T-helper 1 cell treated with Interleukin-12 subunit alpha and Interleukin-12 subunit beta and Interleukin-4 antibody, amounts not matched to agents 30 μg/mL and 1 μg/mL, for 36 hours (primary cell): ENCODE measurements around the gene ZNF598.
"Not testable (repeated sequence)": the region's sequence is repeated elsewhere in the genome, so short reads cannot be mapped to it uniquely, and the experiment has no call there.

Experiments
- H3K27ac Mint-ChIP-seq: one replicate; pipeline ENCODE4 v1.8.0; 2021; ENCODE audit warnings: mild to moderate bottlenecking, mixed read lengths
- H3K27me3 Mint-ChIP-seq: one replicate; pipeline ENCODE4 v1.8.0; 2021; ENCODE audit warnings: low read depth, mixed read lengths
- H3K36me3 Mint-ChIP-seq: one replicate; pipeline ENCODE4 v1.8.0; 2021; ENCODE audit warnings: low read depth, mixed read lengths
- H3K4me1 Mint-ChIP-seq: one replicate; pipeline ENCODE4 v1.8.0; 2021; ENCODE audit warnings: low read depth, mixed read lengths
- H3K4me3 Mint-ChIP-seq: one replicate; pipeline ENCODE4 v1.8.0; 2021; ENCODE audit warnings: mild to moderate bottlenecking, moderate library complexity, mixed read lengths
- H3K9me3 Mint-ChIP-seq: one replicate; pipeline ENCODE4 v1.8.0; 2021; ENCODE audit warnings: mixed read lengths

The ZNF598 gene

GRCh38 chr16:2035431-2036199 lies 26.0 kb upstream of the ZNF598 start:
- H3K4me3 Mint-ChIP-seq = no peak overlapping the region
- H3K36me3 Mint-ChIP-seq = no peaks in the 10 kb centered on the region
- H3K27me3 Mint-ChIP-seq = peaks cover 5% of the 10 kb centered on the region
- no peaks in the 10 kb centered on the region for H3K4me1 Mint-ChIP-seq
- no peaks in the 10 kb centered on the region for H3K9me3 Mint-ChIP-seq
- no peak overlapping the region for H3K27ac Mint-ChIP-seq

- Mint-ChIP-seq H3K36me3 (no peaks in the 10 kb centered on the region), H3K4me3 (no peak overlapping the region), H3K4me1 (no peaks in the 10 kb centered on the region), H3K9me3 (no peaks in the 10 kb centered on the region), H3K27me3 (peaks cover 5% of the 10 kb centered on the region), H3K27ac (no peak overlapping the region)
These were observed 25.2 kb upstream of the ZNF598 start for GRCh38 chr16:2034696-2035430.

- not testable (repeated sequence) for H3K9me3 Mint-ChIP-seq
These were observed 24.5 kb upstream of the ZNF598 start for GRCh38 chr16:2033909-2034695.

GRCh38 chr16:2033057-2033908 lies 23.7 kb upstream of the ZNF598 start:
- Mint-ChIP-seq H3K27me3 (peaks cover 9% of the 10 kb centered on the region), H3K36me3 (no peaks in the 10 kb centered on the region), H3K9me3 (no peaks in the 10 kb centered on the region), H3K27ac (no peak overlapping the region), H3K4me3 (no peak overlapping the region), H3K4me1 (no peaks in the 10 kb centered on the region)

More at GRCh38 chr16:2033909-2034695, 24.5 kb upstream of the ZNF598 start:
- not testable (repeated sequence) for H3K4me3 Mint-ChIP-seq, H3K36me3 Mint-ChIP-seq, H3K4me1 Mint-ChIP-seq, H3K27ac Mint-ChIP-seq, H3K27me3 Mint-ChIP-seq

GRCh38 chr16:2032285-2033056 lies 22.9 kb upstream of the ZNF598 start:
- Mint-ChIP-seq H3K27me3 (peaks cover 17% of the 10 kb centered on the region), H3K27ac (no peak overlapping the region), H3K4me1 (no peaks in the 10 kb centered on the region), H3K36me3 (no peaks in the 10 kb centered on the region), H3K4me3 (no peak overlapping the region), H3K9me3 (no peaks in the 10 kb centered on the region)

- Mint-ChIP-seq H3K4me3 (no peak overlapping the region), H3K9me3 (no peaks in the 10 kb centered on the region), H3K4me1 (no peaks in the 10 kb centered on the region), H3K36me3 (no peaks in the 10 kb centered on the region), H3K27me3 (peaks cover 19% of the 10 kb centered on the region), H3K27ac (no peak overlapping the region)
These were observed 21.5 kb upstream of the ZNF598 start for GRCh38 chr16:2031081-2031577.

GRCh38 chr16:2030036-2030435 lies 20.4 kb upstream of the ZNF598 start:
- H3K4me1 Mint-ChIP-seq = peaks cover 2% of the 10 kb centered on the region
- H3K27ac Mint-ChIP-seq = no peak overlapping the region
- no peaks in the 10 kb centered on the region for H3K36me3 Mint-ChIP-seq
- H3K27me3 Mint-ChIP-seq = peaks cover 24% of the 10 kb centered on the region
- no peak overlapping the region for H3K4me3 Mint-ChIP-seq
- H3K9me3 Mint-ChIP-seq = no peaks in the 10 kb centered on the region

GRCh38 chr16:2029350-2029749 lies 19.7 kb upstream of the ZNF598 start:
- no peak overlapping the region for H3K4me3 Mint-ChIP-seq
- H3K27ac Mint-ChIP-seq = no peak overlapping the region
- H3K9me3 Mint-ChIP-seq = no peaks in the 10 kb centered on the region
- H3K36me3 Mint-ChIP-seq = no peaks in the 10 kb centered on the region
- H3K4me1 Mint-ChIP-seq = peaks cover 2% of the 10 kb centered on the region
- peaks cover 24% of the 10 kb centered on the region for H3K27me3 Mint-ChIP-seq

GRCh38 chr16:2028620-2029220 lies 19.1 kb upstream of the ZNF598 start:
- Mint-ChIP-seq H3K4me1 (peaks cover 2% of the 10 kb centered on the region), H3K27ac (no peak overlapping the region), H3K9me3 (no peaks in the 10 kb centered on the region), H3K4me3 (no peak overlapping the region), H3K36me3 (no peaks in the 10 kb centered on the region), H3K27me3 (peaks cover 24% of the 10 kb centered on the region)

GRCh38 chr16:2028146-2028545 lies 18.5 kb upstream of the ZNF598 start:
- H3K36me3 Mint-ChIP-seq = no peaks in the 10 kb centered on the region
- no peak overlapping the region for H3K27ac Mint-ChIP-seq
- no peaks in the 10 kb centered on the region for H3K9me3 Mint-ChIP-seq
- H3K4me3 Mint-ChIP-seq = no peak overlapping the region
- peaks cover 24% of the 10 kb centered on the region for H3K27me3 Mint-ChIP-seq
- peaks cover 2% of the 10 kb centered on the region for H3K4me1 Mint-ChIP-seq

GRCh38 chr16:2027024-2028010 lies 17.7 kb upstream of the ZNF598 start:
- Mint-ChIP-seq H3K36me3 (no peaks in the 10 kb centered on the region), H3K4me3 (peak overlapping the region; percentile 23), H3K4me1 (peaks cover 2% of the 10 kb centered on the region), H3K27me3 (peaks cover 26% of the 10 kb centered on the region), H3K27ac (no peak overlapping the region), H3K9me3 (no peaks in the 10 kb centered on the region)

- H3K9me3 Mint-ChIP-seq = no peaks in the 10 kb centered on the region
- H3K36me3 Mint-ChIP-seq = no peaks in the 10 kb centered on the region
- peak within 1 kb of the TSS; percentile 62 for H3K4me3 Mint-ChIP-seq
- H3K4me1 Mint-ChIP-seq = peaks cover 2% of the 10 kb centered on the region
- H3K27me3 Mint-ChIP-seq = peaks cover 31% of the 10 kb centered on the region
- H3K27ac Mint-ChIP-seq = no peak within 1 kb of the TSS
These were observed 16.9 kb upstream of the ZNF598 start, which contains the start of gene NHERF2 for GRCh38 chr16:2026461-2027023. Gene NHERF2, plus strand, starts transcription at chr16:2026902. Its CDS starts 104 bp downstream, at chr16:2027006.
